Calu3 (cell line): ENCODE measurements around the gene CD79A. TPM values are rescaled to one million over a fixed set of nuclear protein-coding genes. Genes with fewer than 3 reads are reported as not detected.
"Not testable (repeated sequence)": the region's sequence is repeated elsewhere in the genome, so short reads cannot be mapped to it uniquely, and the experiment has no call there.

ENCODE experiments used
- BruUV-seq: library from RNA; stranded (reverse); fragments of 400-500 nt; replicated peaks from 2 replicates; lab custom pipeline; 2021; lab: Mats Ljungman, UMichigan
- CTCF ChIA-PET: fragments of 300-600 bp; sonication (Branson Sonifier 250); formaldehyde crosslinking; loops from one replicate; lab custom pipeline; 2022; ENCODE audit warnings: antibody characterized with exemption; lab: Charles Lee
- DNase-seq: peaks from one replicate; pipeline ENCODE4 v3.0.0; 2022
- H3K27ac Mint-ChIP-seq: one replicate; pipeline ENCODE4 v1.8.0; 2022; ENCODE audit warnings: mixed read lengths; ENCODE audit not compliant: unreplicated experiment
- H3K27me3 Mint-ChIP-seq: one replicate; pipeline ENCODE4 v1.8.0; 2022; ENCODE audit warnings: mixed read lengths; ENCODE audit not compliant: unreplicated experiment
- H3K36me3 Mint-ChIP-seq: one replicate; pipeline ENCODE4 v1.8.0; 2022; ENCODE audit warnings: mild to moderate bottlenecking, moderate library complexity, mixed read lengths; ENCODE audit not compliant: insufficient read depth, unreplicated experiment
- H3K4me1 Mint-ChIP-seq: one replicate; pipeline ENCODE4 v1.8.0; 2022; ENCODE audit warnings: mild to moderate bottlenecking, low read depth, mixed read lengths; ENCODE audit not compliant: unreplicated experiment
- H3K4me3 Mint-ChIP-seq: one replicate; pipeline ENCODE4 v1.8.0; 2022; ENCODE audit warnings: mild to moderate bottlenecking, low read depth, moderate library complexity, mixed read lengths; ENCODE audit not compliant: unreplicated experiment
- H3K9me3 Mint-ChIP-seq: one replicate; pipeline ENCODE4 v1.8.0; 2022; ENCODE audit warnings: low read depth, mixed read lengths; ENCODE audit not compliant: unreplicated experiment
- CTCF ChIP-seq: fragments of 200-600 bp; IDR thresholded peaks from one replicate; pipeline ENCODE4 v1.8.0; 2022; ENCODE audit warnings: antibody characterized with exemption; ENCODE audit not compliant: unreplicated experiment
- intact Hi-C: fragments of 100-400 bp; cut with micrococcal nuclease; formaldehyde crosslinking; loops from one replicate; pipeline ENCODE4 v1.10.0; 2022; ENCODE audit not compliant: unreplicated experiment
- total RNA-seq: library from RNA; stranded (reverse); gene quantifications from 2 replicates; pipeline ENCODE4 v1.2.3, GENCODE V29; 2022

CD79A gene
- total RNA-seq, 1 experiment from 2014 or later = 0.45 TPM

- peaks cover 11% of the 10 kb centered on the region for H3K36me3 Mint-ChIP-seq
- no peak for DNase-seq
- no TSS peak for BruUV-seq
- no peak overlapping the region for H3K27ac Mint-ChIP-seq
- H3K4me1 Mint-ChIP-seq = no peaks in the 10 kb centered on the region
- H3K9me3 Mint-ChIP-seq = no peaks in the 10 kb centered on the region
- TF ChIP-seq CTCF = no peak
- intact Hi-C loops = no loop called here
- H3K4me3 Mint-ChIP-seq = no peak overlapping the region
- H3K27me3 Mint-ChIP-seq = no peaks in the 10 kb centered on the region
- CTCF ChIA-PET = no interaction called here
Measured at GRCh38 chr19:41913538-41914423, 36.7 kb downstream of the CD79A start.

- peaks cover 11% of the 10 kb centered on the region for H3K36me3 Mint-ChIP-seq
- H3K27ac Mint-ChIP-seq, H3K4me1 Mint-ChIP-seq, H3K4me3 Mint-ChIP-seq, DNase-seq, H3K27me3 Mint-ChIP-seq, BruUV-seq, intact Hi-C loops, CTCF ChIA-PET, H3K9me3 Mint-ChIP-seq: not testable (repeated sequence)
Measured at GRCh38 chr19:41914424-41914834, 37.4 kb downstream of the CD79A start.

- BruUV-seq = no TSS peak
- DNase-seq = no peak
- H3K36me3 Mint-ChIP-seq = peaks cover 11% of the 10 kb centered on the region
- H3K4me1 Mint-ChIP-seq = no peaks in the 10 kb centered on the region
- intact Hi-C loops = no loop called here
- no peaks in the 10 kb centered on the region for H3K9me3 Mint-ChIP-seq
- H3K27ac Mint-ChIP-seq = no peak overlapping the region
- no peak for TF ChIP-seq CTCF
- H3K4me3 Mint-ChIP-seq = no peak overlapping the region
- no peaks in the 10 kb centered on the region for H3K27me3 Mint-ChIP-seq
- CTCF ChIA-PET = no interaction called here
Measured at GRCh38 chr19:41915021-41915775, 38.1 kb downstream of the CD79A start.

GRCh38 chr19:41915776-41916414 lies 38.8 kb downstream of the CD79A start:
- no peaks in the 10 kb centered on the region for H3K27me3 Mint-ChIP-seq
- intact Hi-C loops = no loop called here
- H3K36me3 Mint-ChIP-seq = peaks cover 10% of the 10 kb centered on the region

More at GRCh38 chr19:41915776-41916414, 38.8 kb downstream of the CD79A start:
- TF ChIP-seq CTCF = no peak
- Mint-ChIP-seq H3K9me3 (no peaks in the 10 kb centered on the region), H3K4me1 (no peaks in the 10 kb centered on the region), H3K4me3 (no peak overlapping the region), H3K27ac (no peak overlapping the region)
- BruUV-seq = no TSS peak
- no peak for DNase-seq
- CTCF ChIA-PET = no interaction called here
